ENCODE results near the gene SPTLC3. TPM values are rescaled to one million over a fixed set of nuclear protein-coding genes. Genes with fewer than 3 reads are reported as not detected.

The SPTLC3 gene
- total and polyA plus RNA-seq, 2 of the 13 experiments (the other 11 are each of a cell fraction or from before 2014, with no cell fraction given) = 20.5 to 95.6 TPM

- no peak for TF ChIP-seq SNAPC4 (CRISPR knock-in tag; IDR thresholded peaks at IDR 0.05)
- no peak; the same call in 1 of the 2 replicates for TF ChIP-seq ZNF564 (CRISPR knock-in tag; IDR thresholded peaks at IDR 0.05)
- TF ChIP-seq, protein P1, sequence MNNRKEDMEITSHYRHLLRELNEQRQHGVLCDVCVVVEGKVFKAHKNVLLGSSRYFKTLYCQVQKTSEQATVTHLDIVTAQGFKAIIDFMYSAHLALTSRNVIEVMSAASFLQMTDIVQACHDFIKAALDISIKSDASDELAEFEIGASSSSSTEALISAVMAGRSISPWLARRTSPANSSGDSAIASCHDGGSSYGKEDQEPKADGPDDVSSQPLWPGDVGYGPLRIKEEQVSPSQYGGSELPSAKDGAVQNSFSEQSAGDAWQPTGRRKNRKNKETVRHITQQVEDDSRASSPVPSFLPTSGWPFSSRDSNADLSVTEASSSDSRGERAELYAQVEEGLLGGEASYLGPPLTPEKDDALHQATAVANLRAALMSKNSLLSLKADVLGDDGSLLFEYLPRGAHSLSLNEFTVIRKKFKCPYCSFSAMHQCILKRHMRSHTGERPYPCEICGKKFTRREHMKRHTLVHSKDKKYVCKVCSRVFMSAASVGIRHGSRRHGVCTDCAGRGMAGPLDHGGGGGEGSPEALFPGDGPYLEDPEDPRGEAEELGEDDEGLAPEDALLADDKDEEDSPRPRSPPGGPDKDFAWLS (CRISPR knock-in tag; IDR thresholded peaks at IDR 0.05; ENCODE audit: borderline replicate concordance) = no peak
- no peak for TF ChIP-seq ZNF768 (CRISPR knock-in tag; IDR thresholded peaks at IDR 0.05)
- 0 out of 2 replicates have a peak, but pooled peaks have one; percentile 55 for TF ChIP-seq KDM1A (CRISPR knock-in tag; IDR thresholded peaks at IDR 0.05)
- TF ChIP-seq, protein P2, sequence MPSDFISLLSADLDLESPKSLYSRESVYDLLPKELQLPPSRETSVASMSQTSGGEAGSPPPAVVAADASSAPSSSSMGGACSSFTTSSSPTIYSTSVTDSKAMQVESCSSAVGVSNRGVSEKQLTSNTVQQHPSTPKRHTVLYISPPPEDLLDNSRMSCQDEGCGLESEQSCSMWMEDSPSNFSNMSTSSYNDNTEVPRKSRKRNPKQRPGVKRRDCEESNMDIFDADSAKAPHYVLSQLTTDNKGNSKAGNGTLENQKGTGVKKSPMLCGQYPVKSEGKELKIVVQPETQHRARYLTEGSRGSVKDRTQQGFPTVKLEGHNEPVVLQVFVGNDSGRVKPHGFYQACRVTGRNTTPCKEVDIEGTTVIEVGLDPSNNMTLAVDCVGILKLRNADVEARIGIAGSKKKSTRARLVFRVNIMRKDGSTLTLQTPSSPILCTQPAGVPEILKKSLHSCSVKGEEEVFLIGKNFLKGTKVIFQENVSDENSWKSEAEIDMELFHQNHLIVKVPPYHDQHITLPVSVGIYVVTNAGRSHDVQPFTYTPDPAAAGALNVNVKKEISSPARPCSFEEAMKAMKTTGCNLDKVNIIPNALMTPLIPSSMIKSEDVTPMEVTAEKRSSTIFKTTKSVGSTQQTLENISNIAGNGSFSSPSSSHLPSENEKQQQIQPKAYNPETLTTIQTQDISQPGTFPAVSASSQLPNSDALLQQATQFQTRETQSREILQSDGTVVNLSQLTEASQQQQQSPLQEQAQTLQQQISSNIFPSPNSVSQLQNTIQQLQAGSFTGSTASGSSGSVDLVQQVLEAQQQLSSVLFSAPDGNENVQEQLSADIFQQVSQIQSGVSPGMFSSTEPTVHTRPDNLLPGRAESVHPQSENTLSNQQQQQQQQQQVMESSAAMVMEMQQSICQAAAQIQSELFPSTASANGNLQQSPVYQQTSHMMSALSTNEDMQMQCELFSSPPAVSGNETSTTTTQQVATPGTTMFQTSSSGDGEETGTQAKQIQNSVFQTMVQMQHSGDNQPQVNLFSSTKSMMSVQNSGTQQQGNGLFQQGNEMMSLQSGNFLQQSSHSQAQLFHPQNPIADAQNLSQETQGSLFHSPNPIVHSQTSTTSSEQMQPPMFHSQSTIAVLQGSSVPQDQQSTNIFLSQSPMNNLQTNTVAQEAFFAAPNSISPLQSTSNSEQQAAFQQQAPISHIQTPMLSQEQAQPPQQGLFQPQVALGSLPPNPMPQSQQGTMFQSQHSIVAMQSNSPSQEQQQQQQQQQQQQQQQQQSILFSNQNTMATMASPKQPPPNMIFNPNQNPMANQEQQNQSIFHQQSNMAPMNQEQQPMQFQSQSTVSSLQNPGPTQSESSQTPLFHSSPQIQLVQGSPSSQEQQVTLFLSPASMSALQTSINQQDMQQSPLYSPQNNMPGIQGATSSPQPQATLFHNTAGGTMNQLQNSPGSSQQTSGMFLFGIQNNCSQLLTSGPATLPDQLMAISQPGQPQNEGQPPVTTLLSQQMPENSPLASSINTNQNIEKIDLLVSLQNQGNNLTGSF (CRISPR knock-in tag; IDR thresholded peaks at IDR 0.05) = peak; percentile 80; the same call in 1 of the 2 replicates
- peak; percentile 93 for TF ChIP-seq ZNF503 (CRISPR knock-in tag; IDR thresholded peaks at IDR 0.05)
- TF ChIP-seq PPARG (CRISPR knock-in tag; conservative IDR thresholded peaks at IDR 0.05) = peak; percentile 85
- peak; percentile 68 for TF ChIP-seq KAT8 (CRISPR knock-in tag; IDR thresholded peaks at IDR 0.05)
- peak; percentile 33; the same call in 1 of the 2 replicates for TF ChIP-seq GMEB1 (CRISPR knock-in tag; IDR thresholded peaks at IDR 0.05; ENCODE audit: borderline replicate concordance)
These were observed 50.1 kb downstream of the SPTLC3 start (continued) for GRCh38 chr20:13058666-13059389.
